Esophagus muscularis mucosa (tissue), 4 donors: ENCODE data around the gene CSNK1D. TPM values are rescaled to one million over a fixed set of nuclear protein-coding genes. Genes with fewer than 3 reads are reported as not detected.
A peak's percentile ranks its signal among the peaks of the same experiment; 100 is the strongest.

Experiments used
- DNase-seq: peaks from one replicate; pipeline ENCODE4 v3.0.0-alpha.2; 2017; ENCODE audit errors: extremely low spot score
- H3K27ac ChIP-seq, 4 donors: fragments of 200-600 bp; sonication (generic); replicated peaks in 1 of 4; 1 replicate in 3 of 4; 2 replicates in 1 of 4; pipeline ENCODE4 v1.5.1; 2016 to 2019; ENCODE audit warnings: mild to moderate bottlenecking in 1 of 4
- H3K27me3 ChIP-seq, 4 donors: fragments of 200-600 bp; sonication (generic); one replicate each; pipeline versions ENCODE4 v1.5.1 to v1.6.0; 2016 to 2019
- H3K36me3 ChIP-seq, 4 donors: fragments of 200-600 bp; sonication (generic); one replicate each; pipeline ENCODE4 v1.5.1; 2016 to 2019
- H3K4me1 ChIP-seq, 4 donors: fragments of 200-600 bp; sonication (generic); one replicate each; pipeline ENCODE4 v1.5.1; 2016 to 2019
- H3K4me3 ChIP-seq, 4 donors: fragments of 200-600 bp; sonication (generic); 1 replicate in 2 of 4; 2 replicates in 2 of 4; pipeline ENCODE4 v1.5.1; 2016 to 2019; ENCODE audit warnings: mild to moderate bottlenecking in 4 of 4, moderate library complexity in 1 of 4
- H3K9me3 ChIP-seq, 4 donors: fragments of 200-600 bp; sonication (generic); 1 replicate in 3 of 4; 2 replicates in 1 of 4; pipeline ENCODE4 v1.5.1; 2016 to 2019
- EP300 ChIP-seq: sonication (generic); formaldehyde crosslinking; IDR thresholded peaks from one replicate; pipeline ENCODE4 v1.6.1; 2017; ENCODE audit warnings: antibody characterized with exemption
- POLR2A ChIP-seq: fragments of 450-650 bp; IDR thresholded peaks from one replicate; pipeline ENCODE4 v1.6.1; 2017; ENCODE audit warnings: antibody characterized with exemption, moderate library complexity, mild to moderate bottlenecking, low read depth
- POLR2AphosphoS5 ChIP-seq, 2 donors: sonication (generic); formaldehyde crosslinking; IDR thresholded peaks; one replicate each; pipeline ENCODE4 v1.6.1; 2017; ENCODE audit warnings: antibody characterized with exemption in 2 of 2
- WGBS: methylation state at CpG from one replicate; pipeline ENCODE4 v1.1.5; 2018; 5-methylcytosine and 5-hydroxymethylcytosine counted together
- intact Hi-C: fragments of 100-400 bp; cut with DNase I; formaldehyde crosslinking; loops from one replicate; pipeline ENCODE4 v1.15.1; 2023
- total RNA-seq, 4 donors: library from RNA; depleted of rRNA; stranded (reverse); fragments of >200 nt; gene quantifications; one replicate each; pipeline versions ENCODE4 v1.1.0 to v1.2.1, GENCODE V29; 2016
- TF ChIP-seq, protein P1 (sequence below), 3 experiments: fragments of 200-600 bp in 2 of 3; fragments of 450-650 bp in 1 of 3; sonication (generic) in 2 of 3; IDR thresholded peaks; one replicate each; pipeline ENCODE4 v1.5.1; 2017 to 2019; ENCODE audit warnings: antibody characterized with exemption in 3 of 3, mild to moderate bottlenecking in 2 of 3, moderate library complexity in 1 of 3

CSNK1D gene
- total RNA-seq, 4 donors from 2014 or later: 47.2 to 65.5 (median 61.0) TPM

DNA sequence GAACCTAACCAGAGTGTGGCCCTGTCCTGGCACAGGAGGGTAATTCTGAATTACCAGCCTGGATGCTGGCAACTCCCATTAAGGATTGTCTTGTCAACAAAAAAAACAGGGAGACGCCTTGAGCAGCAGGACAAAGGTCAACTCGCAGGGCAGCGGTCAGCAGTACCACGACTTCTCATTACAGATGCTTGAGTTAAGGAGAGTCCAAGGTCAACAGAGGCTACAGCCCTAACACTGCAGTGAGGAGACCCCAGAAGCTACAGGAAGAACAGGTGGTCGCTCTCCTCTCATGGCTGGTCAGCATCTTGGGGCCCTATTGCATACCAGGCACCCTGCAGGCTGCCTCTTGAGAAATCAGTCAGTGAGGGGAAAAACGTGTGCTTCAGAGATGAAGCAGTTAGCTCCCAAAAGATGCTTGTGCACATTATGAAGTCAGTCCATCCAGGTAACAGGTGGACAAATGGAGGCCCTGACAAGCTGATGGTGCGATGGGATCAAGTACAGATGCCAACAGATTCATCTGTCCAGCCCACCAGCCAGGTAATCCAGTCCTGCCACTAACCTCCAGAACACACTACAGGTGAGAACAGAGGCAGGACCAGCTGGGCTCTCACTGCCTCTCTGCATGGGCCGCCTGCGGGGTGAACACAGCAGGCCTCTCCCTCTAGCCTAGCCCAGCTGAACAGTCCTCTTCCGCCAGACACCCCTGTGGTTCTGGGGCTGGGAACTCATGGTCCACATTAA, 4.2 kb downstream of the CSNK1D start:
- H3K4me1 ChIP-seq: peaks cover 75 to 87% (median 83%) of the 10 kb centered on the region in 4 donors
- no peaks in the 10 kb centered on the region for H3K27me3 ChIP-seq
- intact Hi-C loops: no loop called here
- peak overlapping the region; percentile 87 to 100 (median 100) for H3K27ac ChIP-seq
- peaks cover 26 to 62% (median 42%) of the 10 kb centered on the region in 4 donors for H3K36me3 ChIP-seq
- no peak overlapping the region for H3K4me3 ChIP-seq
- WGBS: 73% methylated on average over 6 of the region's 10 CpGs
- TF ChIP-seq, protein P1, sequence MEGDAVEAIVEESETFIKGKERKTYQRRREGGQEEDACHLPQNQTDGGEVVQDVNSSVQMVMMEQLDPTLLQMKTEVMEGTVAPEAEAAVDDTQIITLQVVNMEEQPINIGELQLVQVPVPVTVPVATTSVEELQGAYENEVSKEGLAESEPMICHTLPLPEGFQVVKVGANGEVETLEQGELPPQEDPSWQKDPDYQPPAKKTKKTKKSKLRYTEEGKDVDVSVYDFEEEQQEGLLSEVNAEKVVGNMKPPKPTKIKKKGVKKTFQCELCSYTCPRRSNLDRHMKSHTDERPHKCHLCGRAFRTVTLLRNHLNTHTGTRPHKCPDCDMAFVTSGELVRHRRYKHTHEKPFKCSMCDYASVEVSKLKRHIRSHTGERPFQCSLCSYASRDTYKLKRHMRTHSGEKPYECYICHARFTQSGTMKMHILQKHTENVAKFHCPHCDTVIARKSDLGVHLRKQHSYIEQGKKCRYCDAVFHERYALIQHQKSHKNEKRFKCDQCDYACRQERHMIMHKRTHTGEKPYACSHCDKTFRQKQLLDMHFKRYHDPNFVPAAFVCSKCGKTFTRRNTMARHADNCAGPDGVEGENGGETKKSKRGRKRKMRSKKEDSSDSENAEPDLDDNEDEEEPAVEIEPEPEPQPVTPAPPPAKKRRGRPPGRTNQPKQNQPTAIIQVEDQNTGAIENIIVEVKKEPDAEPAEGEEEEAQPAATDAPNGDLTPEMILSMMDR (IDR thresholded peaks at IDR 0.05): no peak
- TF ChIP-seq EP300: no peak
- DNase-seq: no peak
- no peaks in the 10 kb centered on the region for H3K9me3 ChIP-seq

DNA sequence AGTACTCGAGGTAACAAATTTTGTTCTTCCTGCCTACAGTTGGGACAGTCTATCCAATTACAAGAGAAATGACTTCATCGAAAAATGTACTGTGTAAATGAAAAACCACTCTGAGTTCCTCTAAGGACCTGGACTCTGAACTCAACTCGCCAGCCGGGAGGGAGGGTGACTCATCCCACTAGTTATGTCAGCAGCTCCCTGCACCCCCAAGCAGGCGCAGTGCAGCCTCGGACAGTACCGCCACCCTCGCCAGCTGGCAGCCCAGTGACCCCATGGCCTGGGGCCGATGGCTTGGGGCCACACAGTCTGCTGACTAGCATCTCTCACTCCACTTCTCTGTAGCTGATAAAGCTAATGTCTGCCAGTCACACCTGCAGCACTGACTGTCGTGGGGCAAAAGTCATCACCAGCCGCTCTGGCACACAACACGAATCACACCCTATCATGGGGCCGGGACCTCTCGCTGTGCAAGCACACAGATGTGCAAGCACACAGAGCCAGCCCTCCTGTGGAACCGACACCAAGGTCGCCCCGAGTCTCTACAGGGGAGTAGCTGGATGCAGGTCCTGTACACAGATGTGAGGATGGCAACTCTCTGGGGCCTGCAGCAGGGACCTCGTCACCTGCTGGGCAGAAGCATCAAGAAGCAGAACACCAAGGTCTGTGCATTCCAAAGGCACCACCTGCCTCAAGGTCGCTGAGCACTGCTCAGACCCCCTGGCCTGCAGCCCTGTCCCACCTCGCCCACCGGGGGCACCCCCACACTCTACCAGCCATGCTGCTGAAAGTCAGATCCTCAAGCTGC, 5.7 kb downstream of the CSNK1D start:
- DNase-seq: peak; percentile 98
- Histone ChIP-seq H3K27me3 (no peaks in the 10 kb centered on the region), H3K36me3 (peaks cover 28 to 78% (median 58%) of the 10 kb centered on the region in 4 donors), H3K9me3 (no peaks in the 10 kb centered on the region), H3K4me3 (peak overlapping the region; percentile 21 to 49 (median 32)), H3K4me1 (peaks cover 67 to 90% (median 82%) of the 10 kb centered on the region in 4 donors), H3K27ac (peak overlapping the region; percentile 87 to 100 (median 100))
- 12% methylated on average over 14 of the region's 21 CpGs for WGBS
- intact Hi-C loops: no loop called here
- TF ChIP-seq, protein P1 (IDR thresholded peaks at IDR 0.05): peak in 1 of 3 experiments; percentile 5
- TF ChIP-seq EP300 (no peak), POLR2AphosphoS5 (IDR thresholded peaks at IDR 0.05) (peak; percentile 73 to 96)

DNA sequence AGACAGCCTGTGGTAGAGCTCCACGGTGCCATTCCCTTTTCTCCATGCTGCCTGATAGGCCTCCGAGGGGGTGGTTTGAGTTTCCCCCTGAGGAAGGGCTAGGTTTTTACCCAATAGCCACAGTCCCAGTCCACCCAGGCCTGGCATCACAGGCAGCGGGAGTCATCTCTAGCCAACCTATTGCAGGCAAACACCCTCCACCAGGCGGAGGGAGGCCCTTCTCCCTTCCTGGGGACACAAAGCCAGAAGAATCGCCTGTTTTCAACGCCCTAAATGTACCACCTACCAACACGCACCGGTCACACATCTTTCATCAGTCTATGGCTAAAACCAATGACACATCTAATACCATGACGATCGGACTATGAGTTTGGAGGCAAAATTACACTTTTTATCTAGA, 7.4 kb downstream of the CSNK1D start:
- Histone ChIP-seq H3K9me3 (no peaks in the 10 kb centered on the region), H3K4me1 (peaks cover 52 to 85% (median 76%) of the 10 kb centered on the region in 4 donors), H3K27me3 (no peaks in the 10 kb centered on the region), H3K4me3 (no peak overlapping the region), H3K27ac (peak overlapping the region; percentile 87 to 100 (median 100)), H3K36me3 (peaks cover 29 to 82% (median 66%) of the 10 kb centered on the region in 4 donors)
- intact Hi-C loops: no loop called here
- DNase-seq: no peak
- no peak for TF ChIP-seq EP300
- TF ChIP-seq, protein P1 (IDR thresholded peaks at IDR 0.05): no peak
- no peak for TF ChIP-seq POLR2AphosphoS5 (IDR thresholded peaks at IDR 0.05)
- TF ChIP-seq POLR2A: no peak
- 75% methylated on average over 10 of the region's 10 CpGs for WGBS

DNA sequence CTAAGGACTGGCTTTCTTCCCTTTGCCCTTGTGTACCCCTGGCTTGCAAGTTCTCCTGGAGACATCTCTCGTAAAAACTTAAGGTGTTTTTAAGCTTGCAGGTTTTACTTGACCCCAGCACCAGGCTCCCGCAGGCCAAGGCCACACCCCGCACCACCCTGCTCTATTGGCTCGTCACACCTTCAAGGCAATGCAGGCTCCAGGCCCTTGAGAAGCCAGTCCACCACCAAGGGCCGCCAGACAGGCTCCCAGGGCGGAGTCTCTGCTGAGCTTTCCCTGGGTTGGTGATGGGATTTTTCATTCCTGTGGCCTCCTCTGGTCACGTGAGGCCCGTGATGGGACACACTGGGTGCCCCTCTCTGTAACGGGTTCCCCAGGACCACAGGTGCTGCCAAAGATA, 9.9 kb downstream of the CSNK1D start:
- peaks cover 29 to 64% (median 52%) of the 10 kb centered on the region in 4 donors for H3K4me1 ChIP-seq
- H3K27ac ChIP-seq: peak overlapping the region; percentile 3 to 99 (median 37)
- intact Hi-C loops: no loop called here
- no peaks in the 10 kb centered on the region for H3K27me3 ChIP-seq
- no peaks in the 10 kb centered on the region for H3K9me3 ChIP-seq
- H3K36me3 ChIP-seq: peaks cover 39 to 86% (median 80%) of the 10 kb centered on the region in 4 donors
- TF ChIP-seq POLR2A (no peak), POLR2AphosphoS5 (IDR thresholded peaks at IDR 0.05) (no peak), EP300 (no peak)
- TF ChIP-seq, protein P1 (IDR thresholded peaks at IDR 0.05): no peak
- no peak overlapping the region for H3K4me3 ChIP-seq
- no peak for DNase-seq
- 82% methylated on average over 7 of the region's 9 CpGs for WGBS
